HG03280 (cell line): Measurements from ENCODE around the gene ABCB11.
"Not testable (repeated sequence)": the region's sequence is repeated elsewhere in the genome, so short reads cannot be mapped to it uniquely, and the experiment has no call there.

Experiments used
- ATAC-seq: cut with Tn5 transposase; IDR thresholded peaks from one replicate; pipeline ENCODE4 v1.9.1; 2021; ENCODE audit warnings: mild to moderate bottlenecking, moderate library complexity; ENCODE audit not compliant: unreplicated experiment

The ABCB11 gene

DNA sequence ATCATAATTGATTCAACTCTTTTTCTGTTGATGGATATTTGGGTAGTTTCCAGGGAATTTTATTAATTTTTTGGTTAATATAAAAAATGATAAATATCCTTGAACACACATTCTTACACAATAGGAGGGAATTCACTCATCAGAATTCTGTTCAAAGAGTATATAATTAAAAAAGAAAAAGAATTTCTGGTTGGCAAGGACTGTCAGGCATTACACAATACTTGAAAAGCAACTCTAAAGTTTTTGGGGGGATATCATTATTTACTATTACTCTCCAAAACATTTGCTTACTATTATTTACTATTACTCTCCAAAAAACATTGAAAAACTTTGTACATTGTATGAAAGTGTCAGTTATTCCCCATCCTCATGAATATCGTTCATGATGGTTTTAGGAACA lies 92.1 kb downstream of the ABCB11 start:
- ATAC-seq: no peak

DNA sequence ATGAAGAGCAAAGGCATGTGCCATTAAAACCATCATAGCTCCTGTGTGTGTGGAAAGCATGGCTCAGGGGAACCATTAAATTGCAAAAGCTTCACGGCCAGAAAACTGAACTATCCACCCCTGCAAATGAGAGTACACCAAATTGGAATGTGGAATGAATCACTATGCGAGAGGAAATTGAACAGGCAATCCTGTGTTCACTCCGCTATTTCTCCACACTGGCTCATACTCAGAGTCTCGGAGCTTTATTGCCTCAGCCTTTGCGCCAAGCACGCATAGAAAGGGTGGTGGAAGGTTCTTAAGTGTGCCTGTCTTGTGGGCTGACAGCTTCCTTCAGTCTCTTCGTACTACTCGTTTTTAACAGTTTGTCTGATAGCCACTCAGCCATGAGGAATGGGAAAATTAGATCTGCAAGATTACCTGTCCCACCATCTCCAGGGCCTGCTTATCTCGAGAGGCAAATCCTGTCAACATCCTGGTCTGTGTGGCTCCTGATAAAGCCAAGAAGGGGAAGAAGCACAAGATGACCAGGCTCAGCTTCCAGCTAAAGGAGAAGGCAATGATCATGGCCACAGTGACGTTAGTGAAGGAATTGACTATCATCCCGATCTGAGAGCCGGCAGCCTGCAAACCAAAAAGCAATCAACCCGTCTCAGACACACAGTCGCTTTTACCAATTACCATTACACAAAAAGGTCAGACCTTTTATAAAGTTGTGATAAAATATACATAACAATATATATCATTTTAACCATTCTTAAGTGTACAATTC lies 95.1 kb downstream of the ABCB11 start:
- ATAC-seq: no peak

DNA sequence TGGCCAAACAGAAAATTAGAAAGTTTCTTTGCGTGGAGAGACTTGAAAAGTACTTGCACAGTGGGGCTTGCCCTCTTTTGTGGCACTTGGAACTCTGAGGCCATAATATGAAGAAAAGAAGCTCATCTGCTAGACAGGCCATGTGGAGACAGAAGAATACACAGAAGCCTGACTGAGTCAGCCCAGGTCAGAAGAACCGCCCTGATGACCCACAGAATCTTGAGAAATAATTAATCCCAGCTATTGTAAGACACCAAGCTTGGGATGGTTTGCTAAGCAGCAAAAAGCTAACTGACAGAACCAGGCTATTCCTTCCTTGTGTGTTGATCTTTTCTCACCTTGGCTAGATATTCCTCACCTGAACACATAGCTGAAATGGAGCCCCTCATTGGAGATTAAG lies 96.3 kb downstream of the ABCB11 start:
- no peak for ATAC-seq

DNA sequence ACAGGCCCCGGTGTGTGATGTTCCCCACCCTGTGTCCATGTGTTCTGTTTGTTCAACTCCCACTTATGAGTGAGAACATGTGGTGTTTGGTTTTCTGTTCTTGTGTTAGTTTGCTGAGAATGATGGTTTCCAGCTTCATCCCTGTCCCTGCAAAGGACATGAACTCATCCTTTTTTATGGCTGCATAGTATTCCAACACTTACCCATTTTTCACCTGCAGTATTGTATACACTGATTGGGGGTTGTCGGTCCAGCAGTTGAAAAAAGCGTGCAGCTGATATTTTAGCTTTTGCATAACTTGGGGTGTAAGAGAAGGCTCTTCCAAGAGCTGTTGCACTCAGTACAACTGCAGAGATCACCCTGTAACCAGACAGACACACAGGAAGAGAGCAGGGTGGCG lies 99.0 kb downstream of the ABCB11 start:
- ATAC-seq: not testable (repeated sequence)

DNA sequence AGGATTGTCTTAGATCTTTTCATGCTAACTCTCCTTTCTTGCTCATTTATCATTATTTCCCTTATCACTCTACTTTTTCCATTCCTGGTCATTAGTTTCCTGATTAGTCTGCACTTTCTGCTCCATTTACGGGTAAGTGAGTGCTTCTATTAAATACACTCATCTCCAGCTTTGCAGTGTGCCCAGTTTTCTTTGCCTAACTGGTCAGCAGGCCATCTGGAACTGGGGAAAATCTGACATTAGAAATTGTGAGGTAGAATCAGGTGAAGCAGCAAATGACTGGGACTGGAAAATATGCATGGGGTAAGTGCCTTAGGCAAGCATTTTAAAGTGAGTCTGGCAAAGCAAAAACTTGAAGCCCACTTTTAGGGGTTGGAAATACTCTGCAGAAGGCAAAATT lies 100.9 kb downstream of the ABCB11 start:
- ATAC-seq: no peak

DNA sequence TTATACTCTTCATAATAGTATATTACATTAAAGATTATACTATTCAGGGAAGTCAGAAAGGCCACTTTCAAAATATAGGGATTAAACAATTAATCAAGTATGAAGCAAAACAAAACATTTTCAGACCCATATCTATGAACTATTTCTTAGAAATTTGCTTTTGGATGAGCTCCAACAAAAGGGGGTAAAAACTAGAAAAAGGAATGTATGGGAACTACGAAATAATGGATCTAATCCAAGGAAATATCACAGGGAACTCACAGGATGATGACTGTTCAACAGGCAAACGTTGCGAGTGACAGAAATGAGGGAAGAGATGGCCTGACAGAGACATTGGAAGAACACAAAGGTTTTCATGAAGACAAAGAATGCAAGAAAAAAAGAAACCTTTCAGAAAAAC lies 102.1 kb downstream of the ABCB11 start:
- no peak for ATAC-seq

DNA sequence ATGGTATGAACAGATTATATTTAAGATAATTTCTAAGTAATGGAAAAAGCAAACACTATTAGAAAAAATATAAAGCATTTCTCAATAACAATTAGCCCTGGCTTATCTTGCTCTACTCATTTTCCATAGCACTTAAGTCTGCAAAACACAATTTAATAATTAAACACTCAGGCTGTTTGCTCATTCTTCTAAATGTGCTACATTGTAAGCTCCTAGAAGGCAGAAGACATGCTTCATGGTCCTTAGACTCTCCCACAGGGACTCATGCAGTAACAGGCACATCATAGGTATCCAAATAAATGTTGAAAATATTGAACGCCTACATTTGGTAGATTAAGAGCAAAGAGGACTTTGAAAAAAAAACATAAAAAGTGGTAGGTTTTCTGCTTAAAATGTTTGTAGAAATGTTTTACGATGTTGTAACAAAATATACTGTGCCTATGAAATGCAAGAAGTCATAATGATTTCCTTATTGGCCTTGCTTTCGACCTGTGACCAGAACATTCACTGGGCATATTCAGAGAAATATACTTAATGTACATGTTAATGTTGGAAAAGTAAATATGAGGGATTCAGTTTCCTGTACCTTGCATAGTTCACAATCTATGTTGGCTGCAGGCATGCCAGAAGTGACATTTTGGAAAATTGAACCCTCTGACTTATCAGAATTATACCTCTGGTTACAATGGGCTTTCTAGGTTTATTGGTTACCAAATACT lies 102.9 kb downstream of the ABCB11 start:
- no peak for ATAC-seq

DNA sequence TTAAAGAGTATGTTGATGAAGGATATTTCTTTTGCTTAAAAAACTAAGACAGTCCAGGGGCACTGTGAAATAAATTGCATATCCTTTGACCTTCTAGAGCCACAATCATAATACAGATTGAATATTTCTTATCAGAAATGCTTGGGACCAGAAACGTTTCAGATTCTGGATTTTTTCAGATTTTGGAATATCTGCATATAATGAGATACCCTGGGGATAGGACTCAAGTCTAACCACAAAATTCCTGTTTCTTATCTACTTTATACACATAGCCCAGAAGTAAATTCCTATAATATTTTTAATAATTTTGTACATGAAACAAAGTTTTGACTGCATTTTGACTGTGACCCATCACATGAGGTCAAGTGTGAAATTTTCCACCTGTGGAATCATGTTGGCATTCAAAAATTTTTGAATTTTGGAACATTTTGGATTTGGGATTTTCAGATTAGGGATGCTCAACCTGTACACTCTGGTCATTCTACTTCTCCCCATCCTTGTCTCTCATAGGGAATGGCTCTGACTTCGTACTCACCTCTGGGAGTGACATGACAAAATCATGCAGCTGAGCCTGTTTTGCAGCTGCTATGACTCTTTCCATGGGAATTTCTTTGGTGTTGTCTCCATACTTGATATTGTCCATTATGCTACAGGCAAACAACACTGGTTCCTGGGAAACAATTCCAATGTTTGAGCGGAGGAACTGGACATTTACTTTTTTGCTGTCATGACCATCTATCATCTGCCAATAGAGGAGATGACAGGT lies 104.3 kb downstream of the ABCB11 start:
- no peak for ATAC-seq

DNA sequence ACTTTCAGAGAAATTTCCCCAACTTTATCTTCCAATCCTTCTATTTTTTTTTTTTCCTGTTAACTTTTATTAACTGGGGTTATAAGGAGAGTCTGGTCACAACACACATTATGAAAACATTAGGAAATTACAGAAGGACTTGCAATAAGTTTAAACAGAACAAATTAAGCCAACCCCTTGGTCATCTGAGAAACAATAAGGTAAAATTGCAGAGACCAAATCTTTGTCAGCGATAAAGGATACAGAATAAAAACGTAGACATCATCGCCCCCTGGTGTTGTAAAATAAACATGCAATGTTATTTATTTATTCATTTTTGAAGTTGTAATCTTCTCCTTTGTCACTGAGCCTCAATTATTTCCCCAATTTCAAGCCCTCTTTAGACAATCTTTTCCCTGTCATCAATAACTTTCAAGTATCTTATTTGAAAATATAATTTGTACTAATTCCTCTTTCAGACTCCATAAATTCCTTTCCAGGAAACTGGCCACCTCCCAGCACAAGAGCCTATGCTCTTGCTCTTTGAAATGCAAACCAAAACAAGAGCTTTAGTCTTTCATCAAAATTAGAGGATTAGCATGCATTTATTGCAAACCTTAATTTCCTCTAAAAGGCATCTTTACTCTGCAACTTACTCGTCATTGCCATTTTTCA lies 110.5 kb downstream of the ABCB11 start:
- ATAC-seq: no peak

DNA sequence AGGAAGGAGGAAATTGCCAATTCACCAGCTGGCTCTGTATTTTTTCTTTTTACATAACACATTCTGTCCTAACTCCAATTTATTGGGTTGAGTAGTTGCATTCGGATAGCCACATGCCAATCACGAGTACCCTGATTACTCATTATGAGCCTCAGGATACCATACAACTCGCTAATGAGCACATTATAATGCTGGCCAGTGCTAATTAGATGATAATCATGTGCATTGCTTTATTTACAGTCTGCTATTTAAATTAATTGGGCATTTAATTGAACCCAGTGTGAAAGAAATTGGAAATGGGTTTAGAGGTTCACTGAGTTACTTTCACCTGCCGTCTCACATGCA lies 114.8 kb downstream of the ABCB11 start:
- ATAC-seq: no peak

DNA sequence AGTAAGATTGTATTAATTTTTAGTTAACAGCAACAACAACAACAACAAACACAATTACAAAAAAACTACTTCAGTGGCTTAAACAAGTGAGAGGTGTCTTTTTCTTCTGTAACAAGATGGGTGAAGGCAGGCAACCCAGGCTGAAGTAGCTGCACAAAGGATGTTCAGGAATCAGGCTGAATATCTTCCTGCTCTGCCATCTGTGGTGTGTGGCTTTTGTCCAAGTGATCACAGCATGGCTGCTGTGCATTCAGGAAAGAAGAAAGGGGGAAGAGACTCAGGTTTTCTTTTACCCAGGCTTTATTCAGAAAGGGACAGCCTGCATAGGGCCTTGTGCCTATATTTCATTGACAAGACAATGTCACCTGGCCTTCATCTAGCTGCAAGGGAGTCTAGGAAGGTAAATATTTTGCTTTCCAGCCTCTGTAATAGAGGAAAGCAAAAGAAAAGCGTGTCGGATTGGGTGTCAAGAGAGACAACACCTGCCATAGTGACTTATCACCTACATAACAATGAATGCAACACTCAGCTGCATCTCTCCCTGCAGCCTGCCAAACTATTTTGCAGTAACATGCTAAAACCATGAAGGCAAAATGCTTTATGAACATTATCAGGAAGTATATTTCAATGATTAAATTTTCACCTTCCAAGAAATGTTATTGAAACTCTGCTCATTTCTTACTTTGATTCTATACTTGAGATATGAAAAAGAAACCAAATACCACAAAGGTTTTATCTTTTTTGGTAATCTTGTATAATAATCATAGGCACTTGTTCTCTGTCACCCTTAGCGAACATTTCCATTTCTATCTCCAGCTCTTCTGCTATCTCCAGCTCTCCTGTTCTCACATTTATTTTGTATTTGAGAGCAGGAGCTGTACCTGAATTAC lies 115.4 kb downstream of the ABCB11 start:
- no peak for ATAC-seq

DNA sequence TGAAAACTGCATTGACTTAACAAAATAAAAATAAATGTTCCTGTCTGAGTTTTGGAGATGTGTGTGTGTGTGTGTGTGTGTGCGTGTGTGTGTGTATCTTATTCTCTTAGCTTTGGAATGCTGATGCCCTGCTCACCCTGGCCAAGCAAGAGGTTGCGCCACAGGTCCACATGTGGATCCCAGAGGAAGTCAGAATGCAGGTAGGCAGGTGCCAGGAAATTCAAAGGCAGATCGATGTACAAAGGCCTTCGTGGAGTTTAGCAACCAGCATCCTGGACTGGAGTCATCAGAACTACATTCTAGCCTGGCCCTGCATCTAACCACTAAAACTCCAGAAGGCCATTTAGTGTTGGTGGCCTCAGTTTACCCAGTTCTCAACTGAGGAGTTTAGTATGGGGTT lies 117.6 kb downstream of the ABCB11 start:
- ATAC-seq: no peak

DNA sequence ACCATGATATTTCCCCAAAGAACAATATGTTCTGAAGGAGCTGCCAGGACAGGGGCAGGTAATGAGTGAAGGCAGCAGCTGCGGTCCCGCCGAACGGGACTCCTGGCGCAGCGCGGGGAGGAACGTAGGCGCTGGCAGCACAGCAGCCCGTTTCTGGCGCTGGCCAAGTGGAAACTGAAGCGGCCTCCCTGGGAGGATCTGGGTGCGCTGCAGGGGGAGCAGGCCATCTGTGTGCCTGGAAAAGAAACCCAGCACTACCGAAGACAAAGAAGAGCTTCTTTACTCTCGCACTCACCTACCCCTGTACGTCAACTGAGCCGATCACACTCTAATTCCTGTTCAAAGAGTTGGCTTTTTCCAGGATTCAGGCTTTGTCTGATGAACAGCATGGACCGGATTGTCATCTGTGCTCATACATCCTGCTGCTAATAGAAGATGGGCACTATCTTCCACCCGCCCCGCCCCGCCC lies 118.2 kb downstream of the ABCB11 start:
- no peak for ATAC-seq

DNA sequence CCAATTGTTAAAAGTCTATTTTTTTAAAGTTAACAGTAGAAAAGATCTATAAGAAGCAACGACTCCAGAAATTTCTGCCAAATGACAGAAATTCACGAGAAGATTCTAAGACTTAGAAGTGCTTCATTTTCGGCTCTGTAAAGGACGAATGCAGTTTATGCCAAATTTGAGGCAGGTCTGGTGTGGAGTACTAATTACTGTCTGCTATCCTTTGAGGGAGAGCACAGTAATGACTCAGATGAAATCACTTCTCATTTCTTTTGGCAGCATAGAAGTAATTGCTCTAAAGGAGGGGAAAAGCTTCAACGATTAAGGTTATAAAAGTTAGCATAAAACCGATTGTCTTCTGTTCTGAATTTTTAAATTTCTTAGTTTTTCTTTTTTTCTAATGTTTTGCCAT lies 118.7 kb downstream of the ABCB11 start:
- ATAC-seq: no peak

DNA sequence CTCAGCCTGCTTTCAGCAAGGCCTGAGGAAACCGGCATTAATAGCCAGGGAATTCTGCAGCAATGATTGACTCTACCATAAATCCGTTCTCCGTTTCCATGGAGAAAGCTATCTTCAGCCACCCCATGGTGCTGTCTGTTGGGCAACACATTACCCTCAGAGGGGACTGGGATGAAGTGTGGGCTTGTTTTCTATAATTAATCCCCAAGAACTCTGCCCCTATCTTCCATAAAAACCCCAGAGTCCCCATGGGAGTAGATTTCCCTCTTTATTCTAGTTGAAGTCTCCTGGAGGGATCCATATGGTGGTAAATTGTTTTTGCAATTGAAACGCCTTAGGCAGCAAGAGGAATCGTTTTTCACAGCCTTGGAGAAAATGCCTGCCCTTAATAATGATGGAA lies 120.8 kb downstream of the ABCB11 start:
- no peak for ATAC-seq

DNA sequence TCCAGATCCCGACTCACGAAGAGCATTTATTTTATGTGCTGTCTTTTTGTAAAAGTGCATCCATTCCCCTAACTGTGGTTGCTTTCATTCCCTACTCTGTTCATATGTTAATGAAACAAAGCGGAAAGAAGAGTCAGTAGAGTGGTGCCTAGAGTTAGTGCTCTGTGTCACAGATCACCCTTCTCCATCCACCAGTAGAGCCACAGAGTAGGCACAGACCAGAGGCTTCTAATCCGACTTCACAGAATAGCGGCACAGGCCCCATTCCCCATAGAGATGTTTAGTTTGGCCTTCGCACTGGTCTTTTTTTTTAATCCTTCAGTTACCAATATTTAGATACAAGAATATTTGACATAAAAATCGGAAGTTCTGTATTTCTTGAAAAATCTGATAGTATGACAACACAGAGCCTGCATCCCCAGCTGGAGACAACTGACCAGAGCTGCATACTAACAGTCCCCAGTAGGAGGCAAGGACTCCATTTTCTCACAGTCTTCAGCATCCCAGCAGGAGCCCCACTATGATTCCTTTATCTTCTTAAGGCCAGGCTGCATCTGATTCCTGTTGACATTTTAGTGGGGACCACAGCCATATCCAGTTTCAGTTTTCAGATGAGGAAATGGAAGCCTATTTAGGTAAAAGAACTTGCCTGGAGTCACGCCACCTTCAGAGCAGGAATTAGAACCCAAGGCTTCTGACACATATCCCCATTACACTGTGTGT lies 123.0 kb downstream of the ABCB11 start:
- no peak for ATAC-seq

DNA sequence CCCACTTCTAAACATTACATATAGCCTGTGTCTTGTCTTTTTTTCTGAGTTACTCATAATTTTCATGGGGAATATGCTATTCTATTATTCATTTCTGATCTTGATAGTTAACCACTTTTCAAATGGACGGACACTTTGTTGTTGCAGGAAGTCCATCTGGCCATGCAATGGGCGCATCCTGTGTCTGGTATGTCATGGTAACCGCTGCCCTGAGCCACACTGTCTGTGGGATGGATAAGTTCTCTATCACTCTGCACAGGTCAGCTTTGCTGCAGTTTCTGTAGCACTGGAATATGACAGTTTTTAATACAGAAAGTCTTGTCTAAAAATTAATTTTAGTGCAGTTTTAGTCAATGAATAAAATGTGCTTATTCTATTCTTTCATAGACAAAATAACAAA lies 126.8 kb downstream of the ABCB11 start:
- no peak for ATAC-seq

DNA sequence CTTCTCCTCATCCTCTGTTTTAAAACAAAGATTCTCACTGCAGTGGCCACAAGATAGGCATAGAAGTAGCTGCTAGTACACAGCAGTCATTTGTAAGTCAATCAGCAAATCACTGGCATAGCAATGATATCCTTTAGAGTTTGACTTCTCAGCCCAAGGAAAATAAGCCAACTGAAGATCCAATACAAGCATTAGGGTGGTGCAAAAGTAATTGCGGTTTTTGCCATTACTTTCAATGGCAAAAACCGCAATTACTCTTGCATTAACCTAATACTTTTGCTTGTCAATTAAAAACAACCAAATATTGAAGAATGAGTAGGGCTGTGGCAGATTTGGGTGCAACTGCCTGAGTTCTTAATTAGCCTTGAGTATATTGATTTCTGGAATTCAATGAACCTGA lies 127.2 kb downstream of the ABCB11 start:
- ATAC-seq: no peak

DNA sequence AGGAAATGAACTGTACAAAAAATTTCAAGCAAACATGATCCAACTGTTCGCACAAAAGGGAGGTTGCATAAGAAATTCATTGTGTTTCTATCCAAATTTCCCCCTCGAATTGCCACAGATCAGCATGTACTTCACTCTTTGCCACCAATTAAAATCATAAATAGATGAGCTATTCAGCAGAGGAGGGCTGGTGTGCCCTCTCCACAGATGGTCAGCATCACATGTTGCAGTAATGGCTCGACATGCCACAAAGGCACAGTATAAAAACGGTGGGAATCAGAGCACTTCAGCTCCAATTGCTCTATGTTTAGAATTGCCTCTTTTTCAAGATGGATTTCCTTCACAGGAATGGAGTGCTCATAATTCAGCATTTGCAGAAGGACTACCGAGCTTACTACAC lies 130.1 kb downstream of the ABCB11 start, which contains the start of gene G6PC2:
TSS of gene G6PC2 (plus strand) at position 289 of the 400 bp plus-strand sequence. CDS start at position 330, 41 bp downstream.
- no peak for ATAC-seq

DNA sequence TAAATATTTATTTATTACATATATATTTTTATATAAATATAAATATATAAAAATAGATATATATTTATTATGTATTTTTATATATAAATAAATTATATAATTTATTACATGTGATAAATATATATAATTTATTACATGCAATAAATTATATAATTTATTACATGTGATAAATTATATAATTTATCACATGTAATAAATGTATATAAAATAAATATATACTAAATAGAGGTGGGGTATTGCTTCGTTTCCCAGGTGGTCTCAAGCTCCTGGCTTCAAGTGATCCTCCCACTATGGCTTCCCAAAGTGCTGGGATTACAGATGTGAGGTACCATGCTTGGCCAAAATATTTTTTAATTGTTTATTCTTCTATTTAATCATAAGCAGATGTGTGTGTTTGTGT lies 133.7 kb downstream of the ABCB11 start:
- ATAC-seq: no peak
